Loucy (cell line): Measurements from ENCODE around the gene C19orf25.

Source experiments
- CTCF ChIP-seq: fragments of 200-600 bp; sonication (generic); conservative IDR thresholded peaks from 2 replicates; pipeline ENCODE4 v1.5.1; 2014; ENCODE audit warnings: mild to moderate bottlenecking, antibody characterized with exemption, low read length
- EZH2phosphoT487 ChIP-seq: fragments of 200-600 bp; IDR thresholded peaks from 2 replicates; pipeline ENCODE4 v1.6.1; 2018; ENCODE audit warnings: antibody characterized with exemption, mild to moderate bottlenecking, moderate library complexity, borderline replicate concordance

GRCh38 chr19:1527650-1528309 is 48.8 kb upstream of the C19orf25 start:
- TF ChIP-seq CTCF (no peak), EZH2phosphoT487 (no peak)
